Keratinocyte (primary cell): ENCODE measurements around the gene NKD1.

Experiments
- CTCF ChIP-seq, 3 experiments: IDR thresholded peaks in 1 of 3; conservative IDR thresholded peaks in 1 of 3; optimal IDR thresholded peaks in 1 of 3; 2 replicates in 2 of 3; 3 replicates in 1 of 3; pipeline versions ENCODE3 to v1.5.1; 2011; ENCODE audit warnings: low read length in 3 of 3, mild to moderate bottlenecking in 3 of 3, moderate library complexity in 2 of 3, control low read depth in 1 of 3, inconsistent platforms in 1 of 3; ENCODE audit not compliant: insufficient read depth in 2 of 3; ENCODE audit errors: extremely low read depth in 1 of 3
- EZH2 ChIP-seq: IDR thresholded peaks from one replicate; pipeline ENCODE4 v1.6.1; 2012; ENCODE audit warnings: inconsistent platforms, mild to moderate bottlenecking, low read length, moderate library complexity

GRCh38 chr16:50675686-50676610, 127.8 kb downstream of the NKD1 start:
- TF ChIP-seq CTCF (optimal IDR thresholded peaks at IDR 0.05 in 1 of 3, IDR thresholded peaks at IDR 0.05 in 1 of 3, conservative IDR thresholded peaks at IDR 0.05 in 1 of 3; ENCODE audit: extremely low read depth in 1 of 3, insufficient read depth in 2 of 3, low read length in 3 of 3) (no peak), EZH2 (no peak)
